GM15510 (cell line): Measurements from ENCODE around the gene FAM171A1.

Source experiments
- POLR2A ChIP-seq: IDR thresholded peaks from 3 replicates; pipeline ENCODE4 v1.6.1; 2011; ENCODE audit warnings: borderline replicate concordance; ENCODE audit not compliant: insufficient read length; ENCODE audit errors: extremely low read depth

The FAM171A1 gene

GRCh38 chr10:15255961-15256360 is 115.1 kb downstream of the FAM171A1 start:
- no peak for TF ChIP-seq POLR2A

GRCh38 chr10:15254808-15255648 is 116.1 kb downstream of the FAM171A1 start:
- no peak for TF ChIP-seq POLR2A

- TF ChIP-seq POLR2A: no peak
Measured at GRCh38 chr10:15253951-15254807, 116.9 kb downstream of the FAM171A1 start.

DNA sequence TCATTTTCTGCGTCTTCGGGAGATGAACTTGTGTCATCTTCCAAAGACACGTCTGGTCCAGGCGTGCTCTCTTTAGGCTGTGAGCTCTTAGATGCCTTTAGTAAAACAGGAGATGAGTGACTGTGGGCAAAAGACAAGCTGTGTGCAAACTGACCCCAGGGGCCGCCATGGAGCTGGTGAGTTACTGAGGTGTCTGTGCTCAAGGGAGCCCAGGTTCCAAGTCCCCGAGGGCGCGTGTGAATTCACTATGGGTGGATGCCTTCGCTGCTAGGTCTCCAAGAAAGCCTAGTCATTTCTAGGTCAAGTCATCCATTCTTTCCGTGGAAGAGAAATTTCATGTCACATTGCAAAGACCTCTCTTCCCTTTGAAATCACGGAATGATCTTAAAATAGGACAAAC is 118.7 kb downstream of the FAM171A1 start:
- no peak for TF ChIP-seq POLR2A

DNA sequence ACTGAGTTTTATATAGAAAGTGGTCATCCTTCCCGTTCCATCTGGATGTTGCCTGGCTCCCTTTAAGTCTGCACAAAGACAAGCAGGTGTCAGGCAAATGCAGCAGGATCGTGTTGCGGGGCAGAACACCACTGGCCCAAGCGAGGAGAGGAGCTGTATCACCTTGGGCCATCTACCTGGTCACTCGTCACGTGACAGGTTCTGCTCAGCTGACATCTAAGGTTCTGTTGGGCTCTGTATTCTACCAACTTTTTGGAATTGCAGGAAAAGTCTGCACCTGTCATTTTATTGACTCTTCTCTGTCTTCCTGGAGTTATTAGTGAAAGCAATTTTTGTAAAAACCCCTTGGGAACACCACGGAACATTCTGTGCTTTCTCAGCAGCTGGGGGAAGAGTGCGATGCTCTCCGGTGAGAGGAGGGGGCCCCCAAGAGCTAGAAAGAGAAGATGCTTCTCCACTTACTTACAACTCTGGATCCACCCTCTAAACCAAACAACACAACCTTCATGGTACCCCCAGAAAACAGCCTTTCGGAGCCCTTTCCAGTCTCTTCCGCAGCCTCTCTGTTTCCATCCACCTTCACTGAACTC is 119.2 kb downstream of the FAM171A1 start:
- no peak for TF ChIP-seq POLR2A

- no peak for TF ChIP-seq POLR2A
Measured at GRCh38 chr10:15245530-15245929, 125.6 kb downstream of the FAM171A1 start.

DNA sequence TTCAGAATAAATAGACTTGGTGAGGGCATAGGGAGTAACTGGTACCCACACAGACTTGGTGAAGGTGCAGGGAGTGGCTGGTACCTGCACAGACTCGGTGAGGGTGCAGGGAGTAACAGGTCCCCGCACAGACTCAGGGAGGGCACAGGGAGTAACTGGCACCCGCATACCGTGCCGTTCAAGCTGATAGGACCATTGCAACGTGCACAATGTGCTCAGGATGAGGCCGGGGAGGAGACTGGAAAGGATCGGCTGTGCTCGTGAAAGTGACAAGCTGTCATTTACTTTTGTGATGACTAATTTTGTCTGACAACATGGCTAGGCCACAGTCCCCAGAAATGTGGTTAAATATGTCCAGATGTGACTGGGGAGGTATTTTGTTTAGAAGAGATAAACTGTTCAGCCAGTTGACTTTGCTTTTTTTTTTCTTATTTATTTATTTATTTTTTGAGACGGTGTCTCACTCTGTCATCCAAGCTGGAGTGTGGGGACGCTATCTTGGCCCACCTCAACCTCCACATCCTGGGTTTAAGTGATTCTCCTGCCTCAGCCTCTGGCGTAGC is 126.4 kb downstream of the FAM171A1 start:
- no peak for TF ChIP-seq POLR2A

- TF ChIP-seq POLR2A: no peak
Measured at GRCh38 chr10:15242261-15242840, 128.7 kb downstream of the FAM171A1 start.

- TF ChIP-seq POLR2A: no peak
Measured at GRCh38 chr10:15241306-15241705, 129.8 kb downstream of the FAM171A1 start.

GRCh38 chr10:15238555-15239335 is 132.3 kb downstream of the FAM171A1 start:
- no peak for TF ChIP-seq POLR2A

GRCh38 chr10:15237351-15237750 is 133.7 kb downstream of the FAM171A1 start:
- TF ChIP-seq POLR2A: no peak

- no peak for TF ChIP-seq POLR2A
Measured at GRCh38 chr10:15236340-15236739, 134.7 kb downstream of the FAM171A1 start.

DNA sequence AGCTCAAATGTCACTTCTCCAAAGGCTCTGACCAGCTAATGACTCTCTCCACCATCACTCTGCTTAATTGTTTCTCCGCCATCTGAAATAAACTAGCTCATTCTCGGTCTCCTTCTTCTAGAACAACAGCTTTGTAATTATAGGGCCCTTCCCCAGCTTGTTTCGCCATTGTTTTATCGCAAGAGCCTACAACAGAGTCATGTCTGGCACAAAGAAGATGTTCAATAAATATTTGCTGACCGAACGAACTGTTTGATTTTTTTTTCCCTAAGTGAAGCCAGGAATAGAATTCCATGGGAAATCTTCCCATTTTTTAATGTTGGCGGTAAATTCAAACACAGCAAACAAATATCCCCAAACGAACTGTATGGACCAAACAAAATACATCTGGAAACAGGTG is 138.8 kb downstream of the FAM171A1 start:
- TF ChIP-seq POLR2A: no peak

DNA sequence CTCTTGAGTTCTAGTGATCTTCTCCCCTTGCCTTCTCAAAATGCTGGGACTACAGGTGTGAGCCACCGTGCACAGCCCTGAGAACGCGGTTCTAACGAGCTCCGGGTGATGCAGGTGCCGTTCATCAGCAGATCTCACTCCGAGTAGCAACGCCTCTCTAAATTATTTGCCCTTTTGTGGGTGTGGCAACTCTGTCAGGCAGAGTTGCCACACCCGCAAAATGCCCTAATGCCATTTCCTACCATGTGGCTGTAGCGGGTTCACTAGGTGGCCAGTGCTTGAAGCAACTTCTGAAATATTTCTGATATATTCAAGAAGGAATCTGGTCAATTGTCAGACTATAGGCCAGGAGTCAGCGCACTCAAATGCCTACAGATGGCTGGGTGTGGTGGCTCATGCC is 139.7 kb downstream of the FAM171A1 start:
- TF ChIP-seq POLR2A: no peak

DNA sequence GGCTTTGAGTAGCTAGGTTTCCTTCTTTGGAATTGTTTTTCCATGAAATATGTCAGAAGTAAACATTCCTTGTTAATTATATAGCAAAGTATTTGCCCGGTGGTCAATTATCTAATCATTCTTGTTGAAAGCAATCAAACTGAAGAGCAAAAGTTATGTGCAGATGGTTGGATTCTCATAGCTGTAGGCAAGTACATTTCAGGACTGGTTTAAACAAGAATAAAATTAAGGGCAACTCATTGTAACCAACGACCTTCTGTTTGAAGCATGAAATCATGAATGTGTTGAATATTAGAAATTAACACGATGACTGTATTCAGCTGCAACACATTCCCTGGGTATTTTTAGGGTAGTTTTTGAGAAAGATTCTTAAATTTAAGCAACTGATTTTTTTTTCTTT is 140.8 kb downstream of the FAM171A1 start:
- TF ChIP-seq POLR2A: no peak

DNA sequence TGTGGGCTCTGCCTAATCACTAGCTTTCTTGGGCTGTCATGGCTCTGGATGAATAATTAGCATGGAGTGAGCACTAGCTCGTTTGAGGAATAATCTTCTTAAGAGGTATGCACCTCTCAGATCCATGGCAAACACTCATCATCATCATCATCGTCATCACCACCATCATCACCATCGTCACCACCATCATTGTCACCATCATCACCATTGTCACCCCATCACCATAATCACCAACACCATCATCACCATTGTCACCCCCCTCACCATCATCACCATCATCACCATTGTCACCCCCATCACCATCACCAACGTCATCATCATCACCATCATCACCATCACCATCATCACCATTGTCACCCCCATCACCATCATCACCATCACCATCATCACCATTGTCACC is 141.8 kb downstream of the FAM171A1 start:
- no peak for TF ChIP-seq POLR2A
